GM12864 (cell line): Measurements from ENCODE around the gene MUC15.

Experiments
- DNase-seq: peaks from one replicate; pipeline ENCODE4 v3.0.0-alpha.2; 2011; ENCODE audit warnings: low read depth
- H3K4me3 ChIP-seq: 2 replicates; pipeline ENCODE4 v1.5.1; 2011; ENCODE audit warnings: mild to moderate bottlenecking, low read depth, low read length, control low read depth
- CTCF ChIP-seq: IDR thresholded peaks from 2 replicates; pipeline ENCODE4 v1.5.1; 2011; ENCODE audit warnings: low read depth, mild to moderate bottlenecking, moderate library complexity, low read length, control low read depth, inconsistent platforms; ENCODE audit errors: missing control alignments

MUC15 gene

GRCh38 chr11:26571861-26572654, at the start of gene MUC15:
TSS of gene MUC15 (minus strand) at chr11:26572263. CDS start at chr11:26567094, 5,169 bp downstream.
- DNase-seq = no peak
- TF ChIP-seq CTCF = no peak
- no peak within 1 kb of the TSS for H3K4me3 ChIP-seq

- no peak overlapping the region for H3K4me3 ChIP-seq
- no peak for DNase-seq
- no peak for TF ChIP-seq CTCF
Measured at GRCh38 chr11:26621132-26621531, 49.1 kb upstream of the MUC15 start.

- DNase-seq = no peak
- H3K4me3 ChIP-seq = no peak overlapping the region
- TF ChIP-seq CTCF = no peak
Measured at GRCh38 chr11:26620282-26621045, 48.4 kb upstream of the MUC15 start.

GRCh38 chr11:26618441-26618840, 46.4 kb upstream of the MUC15 start:
- H3K4me3 ChIP-seq = no peak overlapping the region
- TF ChIP-seq CTCF = no peak
- no peak for DNase-seq

- no peak for DNase-seq
- no peak for TF ChIP-seq CTCF
- H3K4me3 ChIP-seq = no peak overlapping the region
Measured at GRCh38 chr11:26613759-26614158, 41.7 kb upstream of the MUC15 start.

- H3K4me3 ChIP-seq = no peak overlapping the region; the same call in 1 of the 2 replicates
- no peak for TF ChIP-seq CTCF
- no peak for DNase-seq
Measured at GRCh38 chr11:26608507-26609146, 36.6 kb upstream of the MUC15 start.
